GM23338 (cell line): ENCODE measurements around the gene SLC2A1. TPM values are rescaled to one million over a fixed set of nuclear protein-coding genes. Genes with fewer than 3 reads are reported as not detected.

Experiments
- ATAC-seq: fragments of 200-7000 bp; cut with Tn5 transposase; 3 replicates; pipeline ENCODE4 v1.9.1; 2020
- DNase-seq: peaks from one replicate; pipeline ENCODE4 v3.0.0-alpha.2; 2015; ENCODE audit warnings: low spot score
- H2AFZ ChIP-seq: fragments of 200-600 bp; sonication (generic); 2 replicates; pipeline ENCODE4 v1.8.0; 2016; ENCODE audit warnings: antibody characterized with exemption, mild to moderate bottlenecking, moderate library complexity
- H3F3A ChIP-seq: fragments of 200-600 bp; sonication (generic); replicated peaks from 2 replicates; pipeline ENCODE4 v1.8.0; 2017; ENCODE audit warnings: antibody characterized with exemption, mixed run types, low read depth
- H3K27ac ChIP-seq: fragments of 200-600 bp; sonication (generic); 2 replicates; pipeline ENCODE4 v1.6.1; 2016; ENCODE audit warnings: low read depth
- H3K27me3 ChIP-seq: fragments of 200-600 bp; sonication (generic); 2 replicates; pipeline ENCODE4 v1.8.0; 2016; ENCODE audit warnings: mild to moderate bottlenecking, mixed run types, moderate library complexity; ENCODE audit not compliant: insufficient read depth
- H3K36me3 ChIP-seq: fragments of 200-600 bp; sonication (generic); 2 replicates; pipeline ENCODE4 v1.8.0; 2016; ENCODE audit warnings: mild to moderate bottlenecking; ENCODE audit not compliant: insufficient read depth
- H3K4me1 ChIP-seq: fragments of 200-600 bp; sonication (generic); 2 replicates; pipeline ENCODE4 v1.8.0; 2016; ENCODE audit warnings: mild to moderate bottlenecking, moderate library complexity; ENCODE audit not compliant: insufficient read depth
- H3K4me2 ChIP-seq: fragments of 200-600 bp; sonication (generic); 2 replicates; pipeline ENCODE4 v1.7.1; 2017; ENCODE audit warnings: mixed run types
- H3K4me3 ChIP-seq: fragments of 200-600 bp; sonication (generic); 2 replicates; pipeline ENCODE4 v1.6.1; 2016; ENCODE audit warnings: mixed run types
- H3K79me2 ChIP-seq: fragments of 200-600 bp; sonication (generic); replicated peaks from 2 replicates; pipeline ENCODE4 v1.8.0; 2017; ENCODE audit warnings: mild to moderate bottlenecking; ENCODE audit not compliant: insufficient read depth
- H3K9me2 ChIP-seq: fragments of 200-600 bp; sonication (generic); 2 replicates; pipeline ENCODE4 v1.8.0; 2017; ENCODE audit not compliant: insufficient read depth
- H4K20me1 ChIP-seq: fragments of 200-600 bp; sonication (generic); replicated peaks from 2 replicates; pipeline ENCODE4 v1.8.0; 2017; ENCODE audit warnings: mild to moderate bottlenecking; ENCODE audit not compliant: insufficient read depth
- H3K27ac Mint-ChIP-seq: 2 replicates; pipeline ENCODE4 v1.8.0; 2020; ENCODE audit warnings: inconsistent platforms, mild to moderate bottlenecking, moderate library complexity, mixed read lengths
- H3K27me3 Mint-ChIP-seq: 3 replicates; pipeline ENCODE4 v1.8.0; 2022; ENCODE audit warnings: low read depth, mild to moderate bottlenecking, moderate library complexity, mixed read lengths, inconsistent platforms; ENCODE audit not compliant: insufficient read depth, poor library complexity
- H3K36me3 Mint-ChIP-seq: 3 replicates; pipeline ENCODE4 v1.8.0; 2021; ENCODE audit warnings: low read depth, mild to moderate bottlenecking, inconsistent platforms, moderate library complexity, mixed read lengths
- H3K4me1 Mint-ChIP-seq: 3 replicates; pipeline ENCODE4 v1.8.0; 2020; ENCODE audit warnings: mild to moderate bottlenecking, inconsistent platforms, mixed read lengths
- H3K4me3 Mint-ChIP-seq: 3 replicates; pipeline ENCODE4 v1.8.0; 2021; ENCODE audit warnings: moderate library complexity, mild to moderate bottlenecking, inconsistent platforms, mixed read lengths
- H3K9me3 Mint-ChIP-seq: 3 replicates; pipeline ENCODE4 v1.8.0; 2020; ENCODE audit warnings: moderate library complexity, mild to moderate bottlenecking, inconsistent platforms, mixed read lengths
- ETS1 ChIP-seq: IDR thresholded peaks from 2 replicates; pipeline ENCODE4 v1.6.1; 2016; ENCODE audit warnings: antibody characterized with exemption
- EZH2 ChIP-seq: fragments of 200-600 bp; sonication (generic); IDR thresholded peaks from one replicate; pipeline ENCODE4 v1.8.0; 2017; ENCODE audit warnings: antibody characterized with exemption, mild to moderate bottlenecking, low read depth; ENCODE audit not compliant: unreplicated experiment
- EZH2phosphoT487 ChIP-seq: fragments of 200-600 bp; sonication (generic); IDR thresholded peaks from one replicate; pipeline ENCODE4 v1.8.1; 2018; ENCODE audit warnings: antibody characterized with exemption; ENCODE audit not compliant: unreplicated experiment
- REST ChIP-seq: IDR thresholded peaks from one replicate; pipeline ENCODE4 v1.6.1; 2018; ENCODE audit warnings: antibody characterized with exemption; ENCODE audit not compliant: unreplicated experiment
- ZNF114 ChIP-seq: fragments of 250-450 bp; sonication (Bioruptor Pico); IDR thresholded peaks from 2 replicates; pipeline ENCODE4 v1.5.0; 2020; ENCODE audit warnings: mild to moderate bottlenecking, moderate library complexity
- ZNF462 ChIP-seq: fragments of 250-450 bp; sonication (Bioruptor Pico); IDR thresholded peaks from 2 replicates; pipeline ENCODE4 v1.5.0; 2020; ENCODE audit warnings: mild to moderate bottlenecking, moderate library complexity
- polyA plus RNA-seq: library from polyadenylated mRNA; unstranded; fragments of >200 nt; fragmentation: Nextera tagmentation; extraction: Ambion mirVana; gene quantifications from 2 replicates; pipeline ENCODE4 v1.2.1, GENCODE V29; 2016
- total RNA-seq: library from RNA; depleted of rRNA; stranded (reverse); fragments of >200 nt; shearing (Covaris generic); gene quantifications from 2 replicates; pipeline ENCODE4 v1.2.3, GENCODE V29; 2014

The SLC2A1 gene
- total and polyA plus RNA-seq, 2 experiments from 2014 or later = 66.1 to 305 TPM

- no peak for TF ChIP-seq REST
These were observed 32.2 kb upstream of the SLC2A1 start (continued) for GRCh38 chr1:42990757-42991346.

GRCh38 chr1:42983693-42984092, 25.0 kb upstream of the SLC2A1 start:
- no peak overlapping the region for H3K27ac ChIP-seq
- DNase-seq (no peak), ATAC-seq (no peak)
- Mint-ChIP-seq H3K9me3 (no peaks in the 10 kb centered on the region), H3K27me3 (peaks cover 10% of the 10 kb centered on the region), H3K4me1 (peaks cover 15% of the 10 kb centered on the region), H3K36me3 (peaks cover 32% of the 10 kb centered on the region), H3K4me3 (no peak overlapping the region), H3K27ac (no peak overlapping the region)
- no peaks in the 10 kb centered on the region for H3K9me2 ChIP-seq
- H4K20me1 ChIP-seq = no peaks in the 10 kb centered on the region
- TF ChIP-seq ZNF462 (CRISPR knock-in tag) (no peak), ZNF114 (no peak), EZH2phosphoT487 (no peak), ETS1 (no peak), EZH2 (no peak)
- H3K4me2 ChIP-seq = no peak overlapping the region
- H3K4me1 ChIP-seq = peaks cover 14% of the 10 kb centered on the region
- H3K27me3 ChIP-seq = no peaks in the 10 kb centered on the region
- no peaks in the 10 kb centered on the region; the same call in 1 of the 2 replicates for H3F3A ChIP-seq
- H2AFZ ChIP-seq = no peak overlapping the region
- no peak overlapping the region for H3K4me3 ChIP-seq
- no peaks in the 10 kb centered on the region for H3K79me2 ChIP-seq
- no peaks in the 10 kb centered on the region; the same call in 1 of the 2 replicates for H3K36me3 ChIP-seq
